SHP77 treated with DMSO at 0.1 percent for 48 hours (cell line): ENCODE results near the gene DNAJC11.
"Not testable (repeated sequence)": the region's sequence is repeated elsewhere in the genome, so short reads cannot be mapped to it uniquely, and the experiment has no call there.

Experiments used
- DNase-seq: peaks from one replicate; lab custom pipeline; 2025; lab: John Stamatoyannopoulos, UW

The DNAJC11 gene

DNA sequence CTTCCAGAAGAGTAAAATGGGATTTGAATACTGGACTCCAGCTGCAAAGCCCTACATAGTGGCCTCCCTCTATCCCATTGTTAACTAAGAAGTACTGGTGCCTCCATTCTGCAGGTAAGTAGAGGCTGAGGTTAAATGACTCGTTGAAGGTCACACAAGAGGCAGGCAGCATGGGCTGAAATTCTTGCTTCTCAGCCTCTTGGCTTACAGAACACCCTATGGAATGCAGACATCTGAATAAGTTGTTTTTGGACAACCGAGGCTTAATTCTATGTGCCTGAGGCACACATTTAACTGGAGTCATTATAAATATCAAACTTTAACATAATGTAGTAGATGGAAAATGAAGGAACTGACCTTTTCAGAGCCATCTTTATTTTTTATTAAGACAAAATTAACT lies 5.7 kb downstream of the DNAJC11 start:
- DNase-seq, result no peak

DNA sequence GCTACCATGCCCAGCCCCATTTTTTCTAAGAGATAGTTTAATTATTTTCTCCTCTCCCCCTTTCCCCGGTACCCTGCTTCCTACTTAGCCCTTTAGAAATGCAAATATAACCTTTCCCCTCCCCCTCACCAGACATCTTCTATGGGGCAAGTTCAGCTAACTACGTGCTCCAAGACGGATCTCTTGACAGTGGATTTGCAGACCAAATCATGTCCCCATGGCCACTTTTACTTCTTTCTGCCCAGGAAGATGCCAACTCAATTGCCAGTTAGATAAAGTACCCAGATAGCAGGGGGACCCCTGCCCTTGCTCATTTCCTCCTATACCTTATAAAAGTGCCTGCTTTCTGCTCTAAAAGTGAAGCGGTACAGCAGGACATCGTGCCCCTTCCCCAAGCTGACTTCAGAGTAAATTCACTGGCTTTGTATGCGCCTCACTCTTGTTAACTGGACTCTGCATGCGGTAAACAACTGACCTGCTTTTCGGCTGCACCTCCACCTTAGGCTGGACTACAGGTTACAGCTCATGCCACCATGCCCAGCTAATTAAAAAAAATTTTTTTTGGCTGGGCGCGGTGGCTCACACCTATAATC lies 7.4 kb downstream of the DNAJC11 start:
- DNase-seq, result no peak

DNA sequence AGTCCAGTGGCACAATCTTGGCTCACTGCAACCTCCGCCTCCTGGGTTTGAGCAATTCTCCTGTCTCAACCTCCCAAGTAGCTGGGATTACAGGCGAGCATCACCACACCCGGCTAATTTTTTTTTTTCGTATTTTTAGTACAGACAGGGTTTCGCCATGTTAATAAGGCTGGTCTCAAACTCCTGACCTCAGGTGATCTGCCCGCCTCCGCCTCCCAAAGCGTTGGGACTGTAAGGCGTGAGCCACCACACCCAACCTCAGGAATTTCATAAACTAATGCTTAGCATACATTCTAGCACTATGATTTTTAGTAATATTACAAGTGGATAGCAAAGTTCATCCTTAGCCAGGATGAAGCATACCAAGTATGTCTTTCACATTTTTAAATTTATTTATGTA lies 8.7 kb downstream of the DNAJC11 start:
- no peak for DNase-seq

DNA sequence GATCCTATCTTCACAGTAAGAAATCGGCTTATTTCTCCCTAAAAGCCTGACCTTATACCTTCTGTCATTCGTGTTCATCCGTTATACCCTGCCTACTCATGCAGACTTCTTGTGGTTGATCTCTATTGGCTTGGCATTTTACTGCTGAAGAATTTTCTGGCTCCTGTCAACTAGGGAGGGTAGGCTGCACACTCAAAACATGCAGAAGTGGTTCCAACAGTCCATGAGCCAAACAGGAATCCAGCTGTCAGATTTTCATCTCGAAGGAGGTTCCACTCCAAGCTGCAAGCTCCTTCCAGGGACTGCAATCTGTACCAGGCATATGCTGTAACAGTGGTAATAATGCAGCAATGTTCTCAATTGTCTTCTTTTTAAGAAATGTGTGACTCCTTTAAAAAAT lies 10.1 kb downstream of the DNAJC11 start:
- no peak for DNase-seq

DNA sequence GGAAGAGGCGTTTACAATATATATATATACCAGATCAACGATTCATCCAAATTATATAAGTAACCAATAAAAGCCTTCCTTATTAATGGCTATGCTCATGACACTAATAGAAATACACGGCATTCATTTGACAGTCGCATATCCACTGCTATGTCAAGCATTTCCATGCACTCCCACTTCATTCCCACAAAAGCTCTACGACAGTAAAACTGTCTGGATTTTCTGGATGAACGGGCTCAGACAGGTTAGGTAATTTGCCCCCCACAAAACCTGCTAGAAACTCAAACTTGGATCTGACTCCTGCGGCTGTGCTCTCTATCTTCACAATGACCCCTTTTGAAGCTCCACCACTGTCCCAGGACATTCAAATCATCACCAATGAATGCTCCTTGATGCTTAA lies 11.4 kb downstream of the DNAJC11 start:
- no peak for DNase-seq

DNA sequence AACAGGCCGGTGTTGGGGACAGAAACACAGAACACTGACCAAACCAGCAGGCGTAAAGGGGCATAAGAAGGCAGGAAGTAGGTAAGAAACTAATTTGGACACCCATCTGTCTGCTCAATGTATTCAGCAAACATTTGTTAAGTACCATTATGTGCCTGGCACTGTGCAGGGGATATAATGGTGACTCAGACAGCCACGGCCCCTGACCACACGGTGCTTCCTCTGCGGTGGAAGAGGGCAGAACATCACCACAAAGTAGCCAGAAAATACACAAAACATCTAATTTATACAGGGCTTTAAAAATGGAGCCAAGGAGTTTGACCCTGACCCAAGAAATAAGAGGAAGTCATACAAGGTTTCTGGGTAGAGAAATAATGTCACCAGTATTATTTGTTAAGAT lies 12.9 kb downstream of the DNAJC11 start:
- no peak for DNase-seq

DNA sequence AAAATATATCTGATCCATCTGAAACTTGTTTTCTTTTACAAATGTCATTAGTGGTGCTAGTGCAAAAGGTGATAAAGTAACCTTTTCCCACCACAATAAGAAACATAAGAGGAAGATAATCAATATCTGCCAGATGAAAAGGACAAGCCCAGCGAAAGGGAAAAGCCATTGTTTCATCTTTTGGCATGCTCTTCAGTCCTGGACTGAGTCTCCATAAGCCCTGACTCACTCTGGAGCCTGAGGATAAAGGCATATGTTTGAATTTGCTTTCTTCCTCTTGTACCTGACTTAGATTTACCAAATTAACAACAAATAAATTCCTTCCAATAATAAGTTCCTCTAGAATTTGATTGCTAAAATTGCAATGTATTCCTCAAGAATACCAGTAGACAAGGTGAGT lies 13.6 kb downstream of the DNAJC11 start:
- DNase-seq, result no peak

DNA sequence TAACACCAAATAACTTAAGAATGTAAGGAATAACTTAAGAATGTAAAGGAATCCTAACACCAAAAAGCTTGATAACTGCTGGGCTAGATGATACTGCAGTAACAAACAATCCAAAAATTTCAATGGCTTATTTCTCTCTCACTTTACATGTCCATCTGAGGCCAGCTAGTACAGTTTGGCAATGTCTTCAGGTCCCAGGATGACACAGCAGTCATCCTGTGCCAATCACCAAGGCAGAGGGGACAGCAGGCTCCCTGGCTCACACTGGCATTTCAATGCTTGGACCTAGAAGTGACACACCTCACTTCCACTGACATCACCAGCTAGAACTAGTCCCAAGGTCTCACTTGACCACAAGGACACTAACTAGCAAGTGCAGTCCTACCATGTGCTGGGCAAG lies 15.3 kb downstream of the DNAJC11 start:
- DNase-seq, result no peak

DNA sequence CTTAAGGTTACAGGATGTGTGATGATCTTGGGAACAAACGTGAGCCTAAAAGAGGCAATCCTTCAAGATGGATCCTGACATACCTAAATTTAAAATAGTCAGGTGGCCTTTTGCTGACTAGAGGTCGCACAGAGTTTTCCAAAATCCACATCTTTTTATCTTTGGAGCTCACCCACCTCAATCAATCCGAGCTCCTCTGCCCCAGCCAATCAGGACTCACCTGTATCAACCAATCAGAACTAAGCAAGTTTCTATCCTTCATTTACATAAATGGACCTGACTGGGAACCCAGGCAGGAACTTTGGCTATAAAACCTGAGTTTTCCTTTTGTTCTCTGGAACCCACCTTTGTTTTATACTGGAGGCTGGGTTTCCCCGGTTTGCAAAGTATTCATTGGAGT lies 16.2 kb downstream of the DNAJC11 start:
- no peak for DNase-seq

DNA sequence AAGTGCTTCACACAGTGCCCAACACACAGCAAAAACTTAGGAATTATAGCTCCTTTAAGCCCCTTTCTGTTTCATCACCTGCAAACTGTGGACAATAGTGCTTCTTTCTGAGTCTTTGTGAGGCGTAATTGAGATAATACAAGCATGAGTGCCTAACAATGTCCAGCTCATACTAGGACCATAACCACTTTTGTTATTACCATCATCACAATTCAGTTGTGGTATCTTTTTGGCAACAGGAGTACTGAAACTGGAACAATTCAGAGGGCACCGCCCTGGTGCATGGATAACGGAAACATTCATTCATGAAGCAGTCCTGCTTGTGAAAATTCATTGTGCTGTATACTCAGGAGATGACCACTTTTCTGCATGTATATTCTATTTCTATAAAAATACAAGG lies 18.2 kb downstream of the DNAJC11 start:
- no peak for DNase-seq

DNA sequence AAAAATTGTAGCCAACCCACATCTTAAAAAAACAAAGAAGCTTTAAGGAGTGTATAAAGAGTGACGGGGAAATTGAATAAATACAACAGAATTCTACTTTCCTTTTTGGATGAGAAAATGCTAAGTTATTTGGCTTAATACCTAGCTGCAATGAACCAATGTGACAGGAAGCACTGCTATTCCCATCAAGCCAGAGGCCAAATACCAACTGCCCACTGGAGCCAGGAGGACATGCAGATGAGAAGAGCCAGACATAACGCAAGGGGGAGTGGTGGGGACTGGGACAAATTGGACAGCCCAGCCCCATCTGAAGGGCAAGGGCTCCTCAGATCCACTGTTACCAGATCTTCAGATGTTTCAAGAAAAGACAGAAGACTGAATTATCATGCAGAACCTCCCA lies 25.7 kb downstream of the DNAJC11 start:
- DNase-seq, result no peak

DNA sequence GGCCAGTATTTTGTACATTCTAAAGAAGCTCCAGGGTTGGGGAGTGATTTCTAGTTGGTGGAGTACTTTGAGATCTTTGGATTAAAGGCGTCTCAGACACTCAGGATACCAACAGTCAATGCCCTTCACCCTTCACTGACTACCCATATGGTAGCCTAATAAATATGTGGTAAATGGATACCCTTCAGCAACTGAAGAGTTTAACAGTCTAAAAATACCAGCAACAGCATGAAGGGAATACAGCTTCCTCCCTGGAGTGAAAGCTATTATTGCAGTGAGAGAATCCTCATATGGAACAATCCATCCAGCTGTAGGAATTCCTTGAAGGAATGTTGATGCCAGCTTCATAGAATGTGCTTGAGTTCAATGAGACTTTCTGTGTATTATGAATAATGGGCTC lies 26.8 kb downstream of the DNAJC11 start:
- no peak for DNase-seq

DNA sequence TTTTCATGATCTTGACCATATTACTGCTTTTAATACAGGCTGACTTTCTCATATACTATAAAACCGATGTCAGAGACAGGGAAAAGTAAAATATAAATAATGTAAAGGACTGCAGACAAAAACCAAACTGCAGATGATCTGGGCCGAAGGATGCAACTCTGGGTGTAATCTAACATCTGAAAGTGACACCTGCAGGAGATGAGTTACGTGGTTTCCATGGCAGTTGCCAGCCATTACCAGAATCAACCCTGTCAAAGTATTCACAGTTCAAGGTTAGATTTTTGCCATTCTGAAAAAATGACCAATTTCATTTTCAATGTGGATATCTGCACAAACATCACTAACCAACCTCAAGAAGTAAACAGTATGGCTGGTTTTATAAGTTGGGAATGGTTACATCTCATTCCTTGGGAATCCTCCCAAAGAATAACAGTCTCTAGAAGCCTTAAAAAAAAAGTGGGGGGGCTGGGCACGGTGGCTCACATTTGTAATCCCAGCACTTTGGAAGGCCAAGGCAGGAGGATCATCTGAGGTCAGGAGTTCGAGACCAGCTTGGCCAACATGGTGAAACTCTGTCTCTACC lies 27.7 kb downstream of the DNAJC11 start:
- DNase-seq, result no peak

DNA sequence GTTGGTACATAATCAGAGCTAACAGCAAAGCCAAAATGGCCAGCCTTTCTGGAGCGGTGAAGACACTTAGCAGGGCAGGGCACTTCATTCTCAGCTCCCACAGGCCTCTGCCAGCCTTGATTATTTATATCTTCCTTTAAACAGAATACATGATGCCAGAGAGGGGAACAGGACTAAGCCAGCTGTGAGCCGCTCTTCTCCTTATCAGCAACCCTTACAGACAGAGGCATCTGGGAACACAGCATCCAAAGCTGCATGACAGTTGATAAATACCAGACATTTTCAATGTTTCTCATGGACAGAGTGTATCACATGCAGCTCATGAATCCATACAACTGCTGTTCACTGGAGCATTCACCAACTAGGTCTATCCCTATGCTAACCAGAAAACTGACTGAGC lies 29.1 kb downstream of the DNAJC11 start:
- DNase-seq, result no peak

DNA sequence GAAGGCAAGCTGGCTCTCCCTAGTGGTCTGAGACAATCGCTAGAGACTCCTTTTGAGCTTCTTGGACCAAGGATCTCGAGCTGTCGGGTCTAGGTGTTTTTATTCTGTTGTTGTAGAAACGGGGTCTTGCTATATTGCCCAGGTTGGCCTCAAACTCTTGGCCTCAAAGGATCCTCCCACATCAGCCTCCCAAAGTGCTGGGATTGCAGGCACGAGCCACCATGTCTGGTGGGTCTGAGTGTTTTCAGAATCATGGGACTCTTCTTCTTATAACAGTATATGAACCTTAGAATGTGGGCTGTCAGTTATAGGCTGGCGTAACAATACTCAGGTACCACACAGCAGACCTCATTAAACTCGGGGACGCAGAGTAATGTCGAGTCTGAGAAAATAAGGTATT lies 33.1 kb downstream of the DNAJC11 start:
- no peak for DNase-seq

DNA sequence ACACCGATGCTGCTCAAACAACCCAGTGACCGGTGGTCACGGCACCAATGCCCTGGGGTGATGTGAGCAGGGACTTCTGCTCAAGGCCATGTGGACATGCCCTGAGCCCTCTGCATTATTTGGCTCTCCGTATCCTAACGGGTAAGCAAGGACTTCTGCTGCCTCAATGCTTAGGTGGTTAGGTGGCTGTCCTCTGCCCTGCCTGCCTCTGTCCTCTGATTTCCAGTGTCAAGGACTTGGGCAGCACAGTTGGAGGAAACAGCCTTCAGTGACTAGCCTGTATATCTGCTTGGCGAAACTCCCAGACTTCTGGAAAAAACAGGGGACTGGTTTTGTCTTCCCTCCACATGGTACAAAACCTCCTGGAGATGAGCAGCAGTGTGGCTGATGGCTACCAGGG lies 34.5 kb downstream of the DNAJC11 start:
- DNase-seq, result no peak

DNA sequence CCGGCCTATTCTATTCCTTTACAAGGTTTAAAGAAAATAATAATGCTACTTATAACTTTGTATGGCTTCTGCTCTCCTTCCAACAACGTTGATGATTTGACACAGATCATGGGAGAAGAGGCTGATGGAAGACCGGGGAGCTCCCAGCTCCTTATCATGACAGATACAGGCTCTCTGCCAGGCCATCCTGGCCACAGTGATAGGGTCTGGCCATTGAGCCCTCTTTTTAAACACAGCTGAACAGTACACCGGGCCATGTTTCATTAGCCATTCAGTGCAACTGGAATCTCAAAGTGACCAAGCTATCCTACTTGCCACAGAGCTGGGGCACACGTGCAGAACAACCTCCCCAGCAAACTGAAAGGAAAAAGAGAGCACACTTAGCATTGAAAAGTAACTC lies 34.9 kb downstream of the DNAJC11 start:
- DNase-seq, result no peak

DNA sequence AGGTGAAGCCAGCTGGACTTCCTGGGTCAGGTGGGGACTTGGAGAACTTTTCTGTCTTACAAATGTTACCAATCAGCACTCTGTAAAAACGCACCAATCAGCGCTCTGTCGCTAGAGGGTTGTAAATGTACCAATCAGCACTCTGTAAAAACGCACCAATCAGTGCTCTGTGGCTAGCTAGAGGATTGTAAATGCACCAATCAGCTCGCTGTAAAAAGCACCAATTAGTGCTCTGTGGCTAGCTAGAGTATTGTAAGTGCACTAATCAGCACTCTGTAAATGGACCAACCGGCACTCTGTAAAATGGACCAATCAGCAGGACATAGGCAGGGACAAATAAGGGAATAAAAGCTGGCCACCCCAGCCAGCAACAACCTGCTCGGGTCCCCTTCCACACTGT lies 39.1 kb downstream of the DNAJC11 start:
- DNase-seq, result not testable (repeated sequence)

DNA sequence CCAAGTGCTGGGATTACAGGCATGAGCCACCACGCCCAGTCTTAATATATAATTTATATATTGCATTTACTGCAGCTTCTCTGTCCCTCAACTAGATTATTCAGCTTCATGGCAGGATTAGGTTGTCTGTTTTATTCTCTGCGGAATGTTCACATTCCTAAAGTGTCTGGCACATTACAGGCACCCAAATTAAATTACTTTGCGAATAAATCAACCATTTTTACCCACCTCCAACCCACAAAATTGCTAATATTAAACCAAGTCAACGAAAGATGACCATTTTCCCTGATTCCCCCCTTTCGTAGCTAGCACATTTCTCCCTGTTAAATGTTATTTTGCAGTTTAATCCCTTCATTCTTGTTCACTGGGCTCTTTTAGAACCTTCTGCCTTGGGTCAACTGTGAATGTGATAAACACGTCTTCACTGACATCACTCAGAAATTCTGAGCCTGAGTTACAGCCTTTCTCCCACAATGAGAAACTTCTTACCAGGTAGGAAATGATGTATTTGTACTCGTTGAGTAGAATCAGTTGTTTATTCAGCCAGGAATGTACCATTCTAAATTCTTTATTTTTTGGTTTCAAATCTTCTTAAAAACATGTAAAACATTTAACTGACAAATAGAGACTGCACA lies 41.1 kb downstream of the DNAJC11 start:
- no peak for DNase-seq

DNA sequence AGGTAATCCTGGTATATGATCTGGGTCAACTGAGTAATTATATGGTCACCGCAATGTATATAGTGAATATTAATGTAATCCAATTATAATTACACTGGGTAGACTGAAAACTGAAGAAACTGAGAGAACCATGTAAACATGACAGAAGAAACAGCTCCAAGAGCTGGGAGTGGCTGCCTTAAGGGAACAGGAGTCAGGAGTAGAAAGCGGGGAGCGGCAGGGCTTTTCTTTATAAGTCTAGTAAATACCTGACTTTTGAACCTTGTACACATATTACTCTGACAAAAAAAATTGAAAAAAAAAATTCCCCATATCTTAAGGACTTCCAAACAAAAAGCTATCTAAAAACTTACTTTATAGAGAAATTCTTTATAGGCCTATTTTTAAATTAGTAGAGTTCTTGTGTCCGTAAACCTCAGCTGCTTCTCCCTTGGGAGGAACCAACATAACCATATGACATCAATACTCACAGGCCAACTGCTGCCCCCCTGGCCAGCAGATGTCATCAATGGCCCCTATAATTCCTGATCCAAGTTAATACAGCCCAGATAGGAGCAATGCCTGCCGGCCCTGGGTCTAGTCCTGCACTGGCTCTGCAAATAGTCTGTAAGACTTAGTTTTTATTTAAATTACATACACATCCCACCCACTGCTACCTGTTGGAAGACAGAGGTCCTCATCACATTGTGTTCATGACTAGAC lies 43.1 kb downstream of the DNAJC11 start:
- no peak for DNase-seq

DNA sequence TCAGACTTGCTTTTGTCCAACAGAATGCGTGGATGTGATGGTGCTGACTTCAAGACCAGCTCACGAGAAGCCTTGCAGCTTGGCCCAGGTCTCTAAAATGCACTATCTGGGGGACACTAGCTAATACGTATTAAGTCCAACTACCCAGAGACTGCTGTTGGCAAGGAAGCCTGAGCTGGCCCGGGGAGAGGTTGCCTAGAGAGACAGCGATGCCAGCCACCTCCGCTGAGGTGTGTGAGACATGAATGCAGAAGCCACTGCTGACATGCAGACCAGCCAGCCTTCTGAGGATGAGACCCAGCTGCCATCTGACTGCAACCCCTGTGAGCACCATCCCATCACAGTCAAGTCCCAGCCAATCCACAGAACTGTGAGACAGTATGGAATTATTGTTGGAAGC lies 44.5 kb downstream of the DNAJC11 start:
- DNase-seq, result no peak

DNA sequence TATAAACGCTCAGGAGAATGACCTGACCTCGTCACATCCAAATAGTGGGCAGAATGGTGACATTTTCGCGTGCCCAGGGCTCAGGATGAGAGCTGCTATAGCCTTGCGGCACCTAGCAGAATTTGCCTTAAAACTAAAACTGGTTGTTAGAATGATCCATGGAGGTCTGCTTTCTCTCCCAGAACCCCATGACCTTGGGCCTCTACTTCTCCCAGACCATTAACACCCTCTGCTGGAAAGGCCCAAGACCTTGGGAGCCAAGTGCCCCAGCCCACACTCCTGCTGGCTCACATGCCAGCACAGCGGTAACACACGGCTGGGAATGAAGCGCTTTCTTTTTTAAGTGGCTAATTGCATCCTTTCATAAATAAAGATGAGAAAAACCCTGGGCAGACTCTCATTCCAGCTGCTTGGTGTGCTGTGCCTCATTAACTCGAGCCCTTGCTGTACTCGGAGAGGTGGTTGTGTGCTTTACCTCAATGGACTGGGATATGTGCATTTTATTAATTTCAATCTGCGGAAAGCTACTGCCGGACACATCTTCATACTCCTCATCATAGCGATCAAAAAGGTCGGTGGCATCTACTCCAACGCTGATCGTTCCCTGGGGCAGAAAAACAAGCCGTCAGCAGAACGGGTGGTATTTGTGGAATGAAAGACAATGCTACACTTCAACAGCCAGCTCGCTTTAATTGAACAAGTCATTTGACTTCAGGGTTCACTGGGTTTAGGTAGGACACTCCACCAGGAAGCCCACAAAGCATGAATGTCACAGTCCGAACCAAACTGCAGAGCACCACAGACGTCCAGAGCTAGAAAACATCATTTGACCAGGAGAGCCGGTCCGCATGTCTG lies 48.0 kb downstream of the DNAJC11 start:
- no peak for DNase-seq
